Midbrain (tissue), 1 donor: Measurements from ENCODE around the gene HOXB8.

ENCODE experiments used
- DNase-seq: peaks from one replicate; lab custom pipeline; 2025; lab: John Stamatoyannopoulos, UW

HOXB8 gene

GRCh38 chr17:48610282-48611211 is 4.5 kb downstream of the HOXB8 start, which contains the start of gene HOXB7:
Gene HOXB7 (minus strand): TSS chr17:48611017. CDS start chr17:48610918, 99 bp downstream.
- DNase-seq: peak; percentile 17

- no peak for DNase-seq
These were observed 5.3 kb downstream of the HOXB8 start for GRCh38 chr17:48609759-48610281.

GRCh38 chr17:48609033-48609432 is 6.1 kb downstream of the HOXB8 start:
- no peak for DNase-seq

- no peak for DNase-seq
These were observed 6.6 kb downstream of the HOXB8 start for GRCh38 chr17:48608494-48608834.

- no peak for DNase-seq
These were observed 8.0 kb downstream of the HOXB8 start for GRCh38 chr17:48606892-48607614.

GRCh38 chr17:48605991-48606891 is 8.9 kb downstream of the HOXB8 start:
- no peak for DNase-seq

- DNase-seq: no peak
These were observed 9.6 kb downstream of the HOXB8 start for GRCh38 chr17:48605409-48605919.

- DNase-seq: no peak
These were observed 10.2 kb downstream of the HOXB8 start, which contains the start of gene HOXB6 for GRCh38 chr17:48604770-48605329. Gene HOXB6 (minus strand): TSS chr17:48604986. CDS start chr17:48598150, 6,836 bp downstream.

GRCh38 chr17:48603959-48604769 is 10.9 kb downstream of the HOXB8 start:
- DNase-seq: no peak

GRCh38 chr17:48601539-48602425 is 13.3 kb downstream of the HOXB8 start:
- DNase-seq: no peak

GRCh38 chr17:48601207-48601538 is 13.9 kb downstream of the HOXB8 start:
- DNase-seq: no peak

- DNase-seq: no peak
These were observed 14.6 kb downstream of the HOXB8 start for GRCh38 chr17:48600244-48601098.

GRCh38 chr17:48599354-48599753 is 15.7 kb downstream of the HOXB8 start:
- no peak for DNase-seq

- no peak for DNase-seq
These were observed 16.4 kb downstream of the HOXB8 start for GRCh38 chr17:48598736-48599135.

- no peak for DNase-seq
These were observed 17.1 kb downstream of the HOXB8 start for GRCh38 chr17:48597778-48598631.

- DNase-seq: no peak
These were observed 17.6 kb downstream of the HOXB8 start for GRCh38 chr17:48597528-48597777.

GRCh38 chr17:48596735-48597527 is 18.2 kb downstream of the HOXB8 start:
- DNase-seq: no peak
